ENCODE data around the gene OAS3.

DNA sequence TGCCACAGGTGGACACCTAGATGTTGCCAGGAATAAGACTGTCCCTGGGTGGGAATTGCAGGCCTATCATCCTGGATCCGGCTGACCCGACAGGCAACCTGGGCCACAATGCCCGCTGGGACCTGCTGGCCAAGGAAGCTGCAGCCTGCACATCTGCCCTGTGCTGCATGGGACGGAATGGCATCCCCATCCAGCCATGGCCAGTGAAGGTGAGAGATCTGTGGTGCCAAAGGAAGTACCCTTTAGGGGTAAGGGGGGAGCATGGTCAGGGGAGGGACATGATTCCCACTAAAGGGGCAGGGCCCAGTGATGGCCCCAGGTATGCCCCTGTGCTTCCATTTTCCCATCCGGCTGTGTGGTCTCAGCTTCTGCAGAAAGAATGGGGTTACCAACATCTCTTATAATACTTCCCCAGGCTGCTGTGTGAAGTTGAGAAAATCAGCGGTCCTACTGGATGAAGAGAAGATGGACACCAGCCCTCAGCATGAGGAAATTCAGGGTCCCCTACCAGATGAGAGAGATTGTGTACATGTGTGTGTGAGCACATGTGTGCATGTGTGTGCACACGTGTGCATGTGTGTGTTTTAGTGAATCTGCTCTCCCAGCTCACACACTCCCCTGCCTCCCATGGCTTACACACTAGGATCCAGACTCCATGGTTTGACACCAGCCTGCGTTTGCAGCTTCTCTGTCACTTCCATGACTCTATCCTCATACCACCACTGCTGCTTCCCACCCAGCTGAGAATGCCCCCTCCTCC is 31.5 kb downstream of the OAS3 start:
- TF ChIP-seq SPI1 (IDR thresholded peaks at IDR 0.05; ENCODE audit: borderline replicate concordance, insufficient read depth, low read depth, low read length): no peak
- TF ChIP-seq, protein P1, sequence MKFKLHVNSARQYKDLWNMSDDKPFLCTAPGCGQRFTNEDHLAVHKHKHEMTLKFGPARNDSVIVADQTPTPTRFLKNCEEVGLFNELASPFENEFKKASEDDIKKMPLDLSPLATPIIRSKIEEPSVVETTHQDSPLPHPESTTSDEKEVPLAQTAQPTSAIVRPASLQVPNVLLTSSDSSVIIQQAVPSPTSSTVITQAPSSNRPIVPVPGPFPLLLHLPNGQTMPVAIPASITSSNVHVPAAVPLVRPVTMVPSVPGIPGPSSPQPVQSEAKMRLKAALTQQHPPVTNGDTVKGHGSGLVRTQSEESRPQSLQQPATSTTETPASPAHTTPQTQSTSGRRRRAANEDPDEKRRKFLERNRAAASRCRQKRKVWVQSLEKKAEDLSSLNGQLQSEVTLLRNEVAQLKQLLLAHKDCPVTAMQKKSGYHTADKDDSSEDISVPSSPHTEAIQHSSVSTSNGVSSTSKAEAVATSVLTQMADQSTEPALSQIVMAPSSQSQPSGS (IDR thresholded peaks at IDR 0.05; ENCODE audit: low read length): no peak
